HepG2 (cell line): Measurements from ENCODE around the gene SLC35F3. TPM values are rescaled to one million over a fixed set of nuclear protein-coding genes. Genes with fewer than 3 reads are reported as not detected.

Source experiments
- ATAC-seq: fragments of 200-7000 bp; cut with Tn5 transposase; 3 replicates; pipeline ENCODE4 v1.9.1; 2020; ENCODE audit warnings: mild to moderate bottlenecking, moderate library complexity
- BruUV-seq: library from RNA; stranded (reverse); fragments of 400-500 nt; replicated peaks from 2 replicates; lab custom pipeline; 2021; lab: Mats Ljungman, UMichigan
- CTCF ChIA-PET: fragments of 300-600 bp; formaldehyde crosslinking; extraction: SDS; loops from one replicate; lab custom pipeline; 2021; ENCODE audit warnings: low total read pairs, inconsistent platforms, low intra/inter-chr PET ratio; lab: Yijun Ruan, JAX
- POLR2A ChIA-PET: fragments of 350-600 bp; sonication (Branson Sonifier 250); formaldehyde crosslinking; loops from one replicate; lab custom pipeline; 2020; ENCODE audit warnings: antibody characterized with exemption, inconsistent platforms; lab: Yijun Ruan, JAX
- DNase-seq: peaks from one replicate; pipeline ENCODE4 v3.0.0-alpha.2; 2015; ENCODE audit warnings: low spot score
- FAIRE-seq: peaks from 3 replicates; lab custom pipeline; 2011; peaks lifted over from hg19 to GRCh38; lab: Jason Lieb, UNC
- H2AFZ ChIP-seq: one replicate; pipeline ENCODE4 v1.6.1; 2011; ENCODE audit warnings: low read length, inconsistent platforms
- H3K27ac ChIP-seq: fragments of 300-600 bp; 3 replicates; pipeline ENCODE4 v1.8.0; 2011; ENCODE audit warnings: mixed run types, mild to moderate bottlenecking, mixed read lengths, low read length, inconsistent platforms; ENCODE audit not compliant: insufficient read depth; ENCODE audit errors: extremely low read length
- H3K27me3 ChIP-seq, 2 experiments: fragments of 200-600 bp in 1 of 2; 2 replicates in 1 of 2; 3 replicates in 1 of 2; pipeline versions ENCODE4 v1.6.0 to v1.8.0; 2011; ENCODE audit warnings: low read length in 2 of 2, mild to moderate bottlenecking in 2 of 2, moderate library complexity in 2 of 2, inconsistent platforms in 1 of 2; ENCODE audit not compliant: insufficient read depth in 2 of 2, control insufficient read depth in 1 of 2
- H3K36me3 ChIP-seq, 2 experiments: fragments of 200-600 bp in 1 of 2; replicated peaks in 1 of 2; 2 replicates in 1 of 2; 3 replicates in 1 of 2; pipeline versions ENCODE4 v1.5.1 to v1.8.0; 2011; ENCODE audit warnings: low read length in 2 of 2, inconsistent platforms in 1 of 2; ENCODE audit not compliant: insufficient read depth in 2 of 2, control insufficient read depth in 1 of 2
- H3K4me1 ChIP-seq: 2 replicates; pipeline ENCODE4 v1.5.1; 2012; ENCODE audit warnings: low read length, inconsistent platforms; ENCODE audit not compliant: insufficient read depth
- H3K4me2 ChIP-seq: 2 replicates; pipeline ENCODE4 v1.6.0; 2011; ENCODE audit warnings: low read depth, low read length, inconsistent platforms
- H3K4me3 ChIP-seq, 3 experiments: fragments of 200-600 bp in 1 of 3; sonication (generic), shearing (Covaris generic) in 1 of 3; replicated peaks in 1 of 3; 2 replicates each; pipeline ENCODE4 v1.5.1; 2011 to 2016; ENCODE audit warnings: low read length in 3 of 3, inconsistent platforms in 2 of 3, low read depth in 2 of 3, mild to moderate bottlenecking in 2 of 3, control low read depth in 1 of 3, mixed read lengths in 1 of 3; ENCODE audit not compliant: insufficient read depth in 1 of 3
- H3K79me2 ChIP-seq: one replicate; pipeline ENCODE4 v1.6.1; 2011; ENCODE audit warnings: low read length, inconsistent platforms; ENCODE audit not compliant: insufficient read depth
- H3K9ac ChIP-seq: 2 replicates; pipeline ENCODE4 v1.6.0; 2011; ENCODE audit warnings: mild to moderate bottlenecking, low read depth, low read length, inconsistent platforms; ENCODE audit not compliant: insufficient read depth
- H3K9me3 ChIP-seq: 2 replicates; pipeline ENCODE4 v1.5.1; 2012; ENCODE audit warnings: mild to moderate bottlenecking, low read length
- H4K20me1 ChIP-seq: 2 replicates; pipeline ENCODE4 v1.6.0; 2011; ENCODE audit warnings: inconsistent platforms, mild to moderate bottlenecking, low read length, moderate library complexity; ENCODE audit not compliant: insufficient read depth
- HNF4A ChIP-seq: sonication (generic); formaldehyde crosslinking; IDR thresholded peaks from 2 replicates; pipeline ENCODE4 v1.4.0; 2020; ENCODE audit warnings: missing genetic modification reagents
- MBNL3 ChIP-seq: fragments of 250-450 bp; sonication (Bioruptor Pico); conservative IDR thresholded peaks from 2 replicates; pipeline ENCODE4 v1.8.0; 2022; ENCODE audit warnings: mild to moderate bottlenecking, inconsistent platforms
- YEATS2 ChIP-seq: sonication (generic); formaldehyde crosslinking; IDR thresholded peaks from 2 replicates; pipeline ENCODE4 v1.4.0; 2020; ENCODE audit warnings: missing genetic modification reagents, borderline replicate concordance
- ZBTB20 ChIP-seq: sonication (generic); formaldehyde crosslinking; IDR thresholded peaks from 2 replicates; pipeline ENCODE4 v1.8.1; 2023; ENCODE audit warnings: missing genetic modification reagents, low read depth, mild to moderate bottlenecking, borderline replicate concordance
- ZKSCAN8 ChIP-seq: IDR thresholded peaks from 2 replicates; pipeline ENCODE4 v1.6.1; 2016; ENCODE audit warnings: borderline replicate concordance, missing genetic modification reagents, missing compliant biosample characterization
- ZNF597 ChIP-seq: sonication (generic); formaldehyde crosslinking; IDR thresholded peaks from 2 replicates; pipeline ENCODE4 v1.5.0; 2020; ENCODE audit warnings: missing genetic modification reagents
- ZNF619 ChIP-seq: sonication (generic); formaldehyde crosslinking; IDR thresholded peaks from 2 replicates; pipeline ENCODE4 v1.4.0; 2020; ENCODE audit warnings: mild to moderate bottlenecking, missing genetic modification reagents
- WGBS: methylation state at CpG from one replicate; pipeline ENCODE4 v1.1.6; 2017; ENCODE audit warnings: low lambda C conversion rate; 5-methylcytosine and 5-hydroxymethylcytosine counted together
- in situ Hi-C: cut with HindIII; loops from 2 replicates; pipeline ENCODE4 v1.10.0; 2017; ENCODE audit warnings: low pct_unique_long_range_greater_than_20kb; ENCODE audit not compliant: extremely low pct_ligation_motif_present
- intact Hi-C: fragments of 100-400 bp; cut with micrococcal nuclease; formaldehyde crosslinking; loops from one replicate; pipeline ENCODE4 v1.10.0; 2022; ENCODE audit not compliant: unreplicated experiment
- polyA plus RNA-seq, 8 experiments: library from polyadenylated mRNA; depleted of rRNA in 3 of 8; stranded (reverse) in 7 of 8; unstranded in 1 of 8; fragments of >200 nt; fragmentation: Illumina TruSeq in 4 of 8; extraction: Trizol in 4 of 8; gene quantifications; 2 replicates each; pipeline versions ENCODE4 v1.2.1 to v1.2.3, GENCODE V29; 2011 to 2016; ENCODE audit warnings: low read depth in 4 of 8, missing spikeins in 1 of 8, mixed read lengths in 1 of 8; ENCODE audit not compliant: insufficient read depth in 1 of 8
- total RNA-seq, 5 experiments: library from RNA; depleted of rRNA; stranded (reverse); fragments of >200 nt; fragmentation: Illumina TruSeq; extraction: Trizol; gene quantifications; 2 replicates each; pipeline ENCODE4 v1.2.3, GENCODE V29; 2016; ENCODE audit warnings: low read depth in 1 of 5
- TF ChIP-seq, protein P1 (sequence below): sonication (generic); formaldehyde crosslinking; IDR thresholded peaks from 2 replicates; pipeline ENCODE4 v1.8.1; 2023; ENCODE audit warnings: mild to moderate bottlenecking, missing genetic modification reagents
- TF ChIP-seq, protein P2 (sequence below): IDR thresholded peaks from 2 replicates; pipeline ENCODE4 v1.6.1; 2016; ENCODE audit warnings: low read depth, control low read depth

SLC35F3 gene
- total and polyA plus RNA-seq, 2 of the 13 experiments (the other 11 are each of a cell fraction or from before 2014, with no cell fraction given), result not detected

GRCh38 chr1:234307726-234308125, 403.2 kb downstream of the SLC35F3 start (continued):
- no peak for TF ChIP-seq ZNF597 (CRISPR knock-in tag)
- TF ChIP-seq, all 625 proteins: peak for 0

DNA sequence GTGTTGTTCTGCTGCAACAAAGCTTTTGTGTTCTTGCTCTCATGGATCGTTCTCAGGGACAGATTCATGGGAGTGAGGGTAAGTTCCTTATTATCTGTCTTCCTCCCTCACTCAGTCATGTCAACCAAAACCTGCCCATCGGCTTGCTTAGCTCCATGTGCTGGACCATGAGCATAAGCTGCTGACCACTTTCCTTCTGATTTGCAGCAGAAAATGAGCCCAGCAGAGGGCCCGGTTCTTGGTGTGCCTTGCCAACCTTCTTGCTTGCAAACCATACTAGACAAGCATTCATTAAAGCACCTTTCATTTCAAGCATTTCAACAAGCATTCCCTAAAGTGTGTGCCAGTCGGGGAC, 404.7 kb downstream of the SLC35F3 start:
- Histone ChIP-seq H3K27me3 (no peaks in the 10 kb centered on the region), H3K36me3 (no peaks in the 10 kb centered on the region), H4K20me1 (no peaks in the 10 kb centered on the region), H3K9me3 (no peaks in the 10 kb centered on the region), H3K4me1 (peaks cover 41% of the 10 kb centered on the region), H3K4me2 (peak overlapping the region; percentile 70), H3K79me2 (no peaks in the 10 kb centered on the region), H3K9ac (no peak overlapping the region), H3K27ac (no peak overlapping the region), H2AFZ (no peak overlapping the region), H3K4me3 (peak overlapping the region in 1 of 3 experiments; percentile 51; a peak in 2 of 6 replicates)
- intact Hi-C loops, result no loop called here
- POLR2A ChIA-PET, result interaction anchor here (1.4 kb wide), 1 partner anchor 64 kb away, joined by 5 read pairs; the partner anchor contains the start of gene COA6
- in situ Hi-C loops, result loop anchor here (25.0 kb wide), 1 partner anchor 172 kb away; no protein-coding TSS in a partner anchor
- CTCF ChIA-PET, result interaction anchor here (1.2 to 1.5 kb wide), 3 partner anchors 17 to 154 kb away, joined by 3 to 12 read pairs (median 5); no protein-coding TSS in a partner anchor
- WGBS, result 27% methylated on average over 4 of the region's 4 CpGs
- BruUV-seq, result no TSS peak
- no peak; the same call in 2 of the 3 replicates for ATAC-seq
- no peak for DNase-seq
- FAIRE-seq, result no peak
- no peak for TF ChIP-seq HNF4A (CRISPR knock-in tag)
- TF ChIP-seq YEATS2, result no peak
- no peak for TF ChIP-seq ZKSCAN8 (CRISPR knock-in tag)
- TF ChIP-seq MBNL3 (CRISPR knock-in tag), result no peak
- TF ChIP-seq, protein P1, sequence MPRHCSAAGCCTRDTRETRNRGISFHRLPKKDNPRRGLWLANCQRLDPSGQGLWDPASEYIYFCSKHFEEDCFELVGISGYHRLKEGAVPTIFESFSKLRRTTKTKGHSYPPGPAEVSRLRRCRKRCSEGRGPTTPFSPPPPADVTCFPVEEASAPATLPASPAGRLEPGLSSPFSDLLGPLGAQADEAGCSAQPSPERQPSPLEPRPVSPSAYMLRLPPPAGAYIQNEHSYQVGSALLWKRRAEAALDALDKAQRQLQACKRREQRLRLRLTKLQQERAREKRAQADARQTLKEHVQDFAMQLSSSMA (CRISPR knock-in tag), result no peak
- TF ChIP-seq, protein P2, sequence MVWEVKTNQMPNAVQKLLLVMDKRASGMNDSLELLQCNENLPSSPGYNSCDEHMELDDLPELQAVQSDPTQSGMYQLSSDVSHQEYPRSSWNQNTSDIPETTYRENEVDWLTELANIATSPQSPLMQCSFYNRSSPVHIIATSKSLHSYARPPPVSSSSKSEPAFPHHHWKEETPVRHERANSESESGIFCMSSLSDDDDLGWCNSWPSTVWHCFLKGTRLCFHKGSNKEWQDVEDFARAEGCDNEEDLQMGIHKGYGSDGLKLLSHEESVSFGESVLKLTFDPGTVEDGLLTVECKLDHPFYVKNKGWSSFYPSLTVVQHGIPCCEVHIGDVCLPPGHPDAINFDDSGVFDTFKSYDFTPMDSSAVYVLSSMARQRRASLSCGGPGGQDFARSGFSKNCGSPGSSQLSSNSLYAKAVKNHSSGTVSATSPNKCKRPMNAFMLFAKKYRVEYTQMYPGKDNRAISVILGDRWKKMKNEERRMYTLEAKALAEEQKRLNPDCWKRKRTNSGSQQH (CRISPR knock-in tag), result no peak
- no peak for TF ChIP-seq ZNF619 (CRISPR knock-in tag)
- TF ChIP-seq ZBTB20 (CRISPR knock-in tag), result 0 out of 2 replicates have a peak, but pooled peaks have one; percentile 12
- TF ChIP-seq, all 625 proteins: peak for 1
